ENCODE results near the gene SPRED2.

DNA sequence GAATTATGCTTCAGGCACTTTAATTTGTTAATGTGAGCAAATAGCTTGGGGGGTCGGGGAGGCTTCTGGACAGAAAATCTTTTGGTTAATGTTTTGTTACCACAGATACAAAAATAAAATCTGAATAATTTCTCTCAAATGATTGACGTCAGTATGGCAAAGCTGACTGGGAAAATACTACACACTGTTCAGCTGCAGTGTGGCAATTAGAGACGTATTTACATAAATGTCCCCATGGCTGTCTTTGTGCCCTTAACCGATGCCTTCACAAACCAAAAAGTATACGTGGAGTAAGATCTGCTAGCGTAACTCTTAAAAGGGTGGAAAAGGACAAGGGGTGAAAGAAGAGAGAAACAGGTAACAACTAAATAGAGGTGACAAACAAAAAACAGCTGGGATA lies 121.3 kb downstream of the SPRED2 start:
- TF ChIP-seq, protein P1, sequence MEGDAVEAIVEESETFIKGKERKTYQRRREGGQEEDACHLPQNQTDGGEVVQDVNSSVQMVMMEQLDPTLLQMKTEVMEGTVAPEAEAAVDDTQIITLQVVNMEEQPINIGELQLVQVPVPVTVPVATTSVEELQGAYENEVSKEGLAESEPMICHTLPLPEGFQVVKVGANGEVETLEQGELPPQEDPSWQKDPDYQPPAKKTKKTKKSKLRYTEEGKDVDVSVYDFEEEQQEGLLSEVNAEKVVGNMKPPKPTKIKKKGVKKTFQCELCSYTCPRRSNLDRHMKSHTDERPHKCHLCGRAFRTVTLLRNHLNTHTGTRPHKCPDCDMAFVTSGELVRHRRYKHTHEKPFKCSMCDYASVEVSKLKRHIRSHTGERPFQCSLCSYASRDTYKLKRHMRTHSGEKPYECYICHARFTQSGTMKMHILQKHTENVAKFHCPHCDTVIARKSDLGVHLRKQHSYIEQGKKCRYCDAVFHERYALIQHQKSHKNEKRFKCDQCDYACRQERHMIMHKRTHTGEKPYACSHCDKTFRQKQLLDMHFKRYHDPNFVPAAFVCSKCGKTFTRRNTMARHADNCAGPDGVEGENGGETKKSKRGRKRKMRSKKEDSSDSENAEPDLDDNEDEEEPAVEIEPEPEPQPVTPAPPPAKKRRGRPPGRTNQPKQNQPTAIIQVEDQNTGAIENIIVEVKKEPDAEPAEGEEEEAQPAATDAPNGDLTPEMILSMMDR (IDR thresholded peaks at IDR 0.05) = no peak
- TF ChIP-seq POLR2A (IDR thresholded peaks at IDR 0.05) (no peak), POLR2AphosphoS5 (IDR thresholded peaks at IDR 0.05) (no peak), EP300 (IDR thresholded peaks at IDR 0.05) (no peak)
